ENCODE data around the gene COL21A1. TPM values are rescaled to one million over a fixed set of nuclear protein-coding genes. Genes with fewer than 3 reads are reported as not detected.
A peak's percentile ranks its signal among the peaks of the same experiment; 100 is the strongest.

Gene COL21A1
- total and polyA plus RNA-seq, 11 donors: 21.7 to 110 (median 49.1) TPM

DNA sequence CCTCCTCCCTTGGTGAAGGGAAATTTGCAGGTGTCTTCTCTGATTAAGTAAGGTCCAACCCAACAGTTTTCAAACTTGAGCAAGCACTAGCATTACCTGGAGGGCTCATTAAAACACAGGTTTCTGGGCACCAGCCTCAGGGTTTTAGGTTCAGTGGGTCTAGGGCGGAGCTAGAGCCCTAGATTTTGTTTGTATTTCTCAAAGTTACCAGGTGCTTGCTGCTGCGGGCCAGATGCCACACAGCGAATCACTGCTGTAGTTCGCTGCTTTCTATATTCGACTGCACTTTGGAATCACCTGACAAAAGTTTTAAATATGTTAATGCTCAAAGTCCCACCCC is 869 bp downstream of the COL21A1 start:
- Histone ChIP-seq H3K4me1 (peaks cover 0 to 29% (median 5%) of the 10 kb centered on the region in 12 donors), H3K27me3 (peaks cover 0 to 10% (median 0%) of the 10 kb centered on the region in 9 donors), H3K27ac (peak overlapping the region in 7 of 12 donors; percentile 6 to 55 (median 27)), H3K4me3 (peak overlapping the region in 11 of 12 donors; percentile 13 to 67 (median 56)), H3K9me3 (no peaks in the 10 kb centered on the region), H3K36me3 (no peaks in the 10 kb centered on the region)
- ATAC-seq (peak in 1 of 4 donors; percentile 12), DNase-seq (no peak)
- intact Hi-C loops (cut with DNase I): loop anchor here in 2 of 10 donors (5.0 to 10.0 kb wide), 2 partner anchors 142 to 144 kb away; no protein-coding TSS in a partner anchor
- 27 to 48% (median 38%) methylated on average over 5 of the region's 5 CpGs for WGBS, 4 donors
- no peak for TF ChIP-seq POLR2A (IDR thresholded peaks at IDR 0.05)
- TF ChIP-seq, protein P1, sequence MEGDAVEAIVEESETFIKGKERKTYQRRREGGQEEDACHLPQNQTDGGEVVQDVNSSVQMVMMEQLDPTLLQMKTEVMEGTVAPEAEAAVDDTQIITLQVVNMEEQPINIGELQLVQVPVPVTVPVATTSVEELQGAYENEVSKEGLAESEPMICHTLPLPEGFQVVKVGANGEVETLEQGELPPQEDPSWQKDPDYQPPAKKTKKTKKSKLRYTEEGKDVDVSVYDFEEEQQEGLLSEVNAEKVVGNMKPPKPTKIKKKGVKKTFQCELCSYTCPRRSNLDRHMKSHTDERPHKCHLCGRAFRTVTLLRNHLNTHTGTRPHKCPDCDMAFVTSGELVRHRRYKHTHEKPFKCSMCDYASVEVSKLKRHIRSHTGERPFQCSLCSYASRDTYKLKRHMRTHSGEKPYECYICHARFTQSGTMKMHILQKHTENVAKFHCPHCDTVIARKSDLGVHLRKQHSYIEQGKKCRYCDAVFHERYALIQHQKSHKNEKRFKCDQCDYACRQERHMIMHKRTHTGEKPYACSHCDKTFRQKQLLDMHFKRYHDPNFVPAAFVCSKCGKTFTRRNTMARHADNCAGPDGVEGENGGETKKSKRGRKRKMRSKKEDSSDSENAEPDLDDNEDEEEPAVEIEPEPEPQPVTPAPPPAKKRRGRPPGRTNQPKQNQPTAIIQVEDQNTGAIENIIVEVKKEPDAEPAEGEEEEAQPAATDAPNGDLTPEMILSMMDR (IDR thresholded peaks at IDR 0.05): no peak

DNA sequence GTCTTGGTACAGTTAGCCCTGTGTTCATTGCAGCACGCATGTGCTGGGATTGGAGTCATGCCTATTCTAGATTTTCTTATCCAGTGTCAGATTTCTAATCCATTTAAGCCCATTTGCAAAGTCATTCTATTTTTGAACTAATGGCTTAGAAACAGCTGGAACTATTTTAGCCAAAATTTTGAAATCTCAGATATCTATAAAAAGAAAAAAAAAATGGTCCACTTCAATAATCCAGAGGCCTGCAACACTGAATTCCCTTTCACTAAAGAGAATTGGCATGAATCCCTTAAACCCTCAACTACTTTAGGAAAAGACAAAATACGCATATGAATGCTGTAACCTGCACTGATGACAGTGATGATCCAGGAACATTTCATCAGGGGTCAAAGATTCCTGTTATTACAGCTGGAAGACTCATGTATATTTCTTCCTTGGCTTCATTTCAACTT is 1.5 kb downstream of the COL21A1 start:
- intact Hi-C loops (cut with DNase I): loop anchor here in 2 of 10 donors (5.0 to 10.0 kb wide), 2 partner anchors 141 to 144 kb away; no protein-coding TSS in a partner anchor
- Histone ChIP-seq H3K36me3 (no peaks in the 10 kb centered on the region), H3K27me3 (peaks cover 0 to 10% (median 0%) of the 10 kb centered on the region in 9 donors), H3K9me3 (no peaks in the 10 kb centered on the region), H3K4me1 (peaks cover 0 to 34% (median 5%) of the 10 kb centered on the region in 12 donors), H3K4me3 (peak overlapping the region in 4 of 12 donors; percentile 59 to 67 (median 63)), H3K27ac (peak overlapping the region in 6 of 12 donors; percentile 11 to 55 (median 26))
- peak in 3 of 4 donors; percentile 48 to 59 (median 57) for ATAC-seq
- TF ChIP-seq, protein P1 (IDR thresholded peaks at IDR 0.05): no peak
- no peak for TF ChIP-seq POLR2A (IDR thresholded peaks at IDR 0.05)
- WGBS, 4 donors: 12 to 29% (median 25%) methylated on average over 2 of the region's 2 CpGs
- DNase-seq: no peak

DNA sequence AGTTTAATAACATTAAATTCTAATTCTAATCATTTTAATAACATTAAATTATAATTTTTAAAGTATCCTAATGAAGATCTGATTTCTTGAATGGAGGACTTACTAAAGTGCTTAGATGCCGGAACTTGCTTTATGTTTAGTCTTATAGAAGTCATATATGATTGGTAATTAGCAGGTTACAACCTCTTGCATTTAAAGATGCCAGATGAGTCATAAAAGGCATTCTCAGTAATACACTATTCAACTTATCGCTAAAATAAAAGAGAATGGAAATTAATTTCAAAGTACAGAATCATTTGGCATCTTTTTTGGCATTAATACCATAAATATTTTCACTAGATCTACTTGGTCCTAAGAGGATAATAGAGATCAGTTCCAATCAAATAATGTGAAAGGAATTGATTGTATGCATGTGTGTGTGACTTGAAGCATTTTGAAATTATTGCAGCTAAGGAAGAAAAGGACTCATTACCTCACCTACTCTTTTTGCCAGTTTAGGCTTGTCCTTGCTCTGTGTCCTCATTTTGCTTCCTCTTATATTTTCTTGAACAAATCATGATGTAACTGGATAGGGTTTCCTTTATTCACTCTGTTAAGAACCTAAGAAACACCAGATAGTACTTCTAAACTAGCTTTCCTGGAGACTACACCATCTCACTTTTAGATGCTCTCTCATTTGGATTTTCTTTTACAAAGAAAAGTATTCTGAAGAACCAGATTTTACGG is 2.7 kb downstream of the COL21A1 start:
- ATAC-seq (no peak), DNase-seq (no peak)
- Histone ChIP-seq H3K27me3 (peaks cover 0 to 10% (median 0%) of the 10 kb centered on the region in 9 donors), H3K36me3 (no peaks in the 10 kb centered on the region), H3K4me1 (peaks cover 0 to 39% (median 5%) of the 10 kb centered on the region in 12 donors), H3K9me3 (no peaks in the 10 kb centered on the region), H3K27ac (peak overlapping the region in 1 of 12 donors; percentile 55), H3K4me3 (no peak overlapping the region)
- TF ChIP-seq, protein P1 (IDR thresholded peaks at IDR 0.05): no peak
- no peak for TF ChIP-seq POLR2A (IDR thresholded peaks at IDR 0.05)
- 90 to 93% (median 92%) methylated on average over 3 of the region's 3 CpGs for WGBS, 4 donors
- intact Hi-C loops (cut with DNase I): loop anchor here in 2 of 10 donors (5.0 to 10.0 kb wide), 2 partner anchors 140 to 142 kb away; no protein-coding TSS in a partner anchor

DNA sequence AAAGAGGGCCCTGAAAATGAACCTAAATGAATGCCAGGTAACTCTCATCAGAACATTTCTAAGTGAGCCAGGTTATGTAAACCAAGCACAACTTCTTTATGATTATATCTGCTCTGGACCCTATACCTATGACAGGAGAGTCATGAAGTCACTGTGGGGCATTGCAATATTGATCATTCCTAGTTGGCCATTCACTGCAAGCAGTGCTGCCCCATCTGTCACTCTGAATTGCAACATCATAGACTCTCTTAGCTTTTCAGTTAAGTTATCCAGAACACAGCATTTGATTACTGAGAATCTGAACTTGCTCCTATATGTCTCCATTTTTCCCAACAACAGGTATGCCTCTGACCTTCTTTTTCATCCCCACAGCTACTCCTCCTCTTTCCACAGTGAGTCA is 3.3 kb downstream of the COL21A1 start:
- ATAC-seq: no peak
- TF ChIP-seq POLR2A (IDR thresholded peaks at IDR 0.05): no peak
- TF ChIP-seq, protein P1 (IDR thresholded peaks at IDR 0.05): no peak
- peaks cover 0 to 39% (median 5%) of the 10 kb centered on the region in 12 donors for H3K4me1 ChIP-seq
- no peak overlapping the region for H3K4me3 ChIP-seq
- H3K27me3 ChIP-seq: peaks cover 0 to 10% (median 0%) of the 10 kb centered on the region in 9 donors
- DNase-seq: no peak
- intact Hi-C loops (cut with DNase I): loop anchor here in 1 of 10 donors (10.0 kb wide), 1 partner anchor 139 kb away; no protein-coding TSS in a partner anchor
- peak overlapping the region in 1 of 12 donors; percentile 55 for H3K27ac ChIP-seq
- H3K9me3 ChIP-seq: no peaks in the 10 kb centered on the region
- no peaks in the 10 kb centered on the region for H3K36me3 ChIP-seq
